ENCODE data around the gene PPP1R13B.

Gene PPP1R13B

GRCh38 chr14:103735022-103735421 lies 112.4 kb downstream of the PPP1R13B start:
- no peak overlapping the region for H3K4me3 ChIP-seq (ENCODE audit: low read depth, low read length)
- DNase-seq (ENCODE audit: low read depth): no peak
- in situ Hi-C loops (cut with HindIII; ENCODE audit: low sequenced_read_pairs): no loop called here
- TF ChIP-seq, protein P1, sequence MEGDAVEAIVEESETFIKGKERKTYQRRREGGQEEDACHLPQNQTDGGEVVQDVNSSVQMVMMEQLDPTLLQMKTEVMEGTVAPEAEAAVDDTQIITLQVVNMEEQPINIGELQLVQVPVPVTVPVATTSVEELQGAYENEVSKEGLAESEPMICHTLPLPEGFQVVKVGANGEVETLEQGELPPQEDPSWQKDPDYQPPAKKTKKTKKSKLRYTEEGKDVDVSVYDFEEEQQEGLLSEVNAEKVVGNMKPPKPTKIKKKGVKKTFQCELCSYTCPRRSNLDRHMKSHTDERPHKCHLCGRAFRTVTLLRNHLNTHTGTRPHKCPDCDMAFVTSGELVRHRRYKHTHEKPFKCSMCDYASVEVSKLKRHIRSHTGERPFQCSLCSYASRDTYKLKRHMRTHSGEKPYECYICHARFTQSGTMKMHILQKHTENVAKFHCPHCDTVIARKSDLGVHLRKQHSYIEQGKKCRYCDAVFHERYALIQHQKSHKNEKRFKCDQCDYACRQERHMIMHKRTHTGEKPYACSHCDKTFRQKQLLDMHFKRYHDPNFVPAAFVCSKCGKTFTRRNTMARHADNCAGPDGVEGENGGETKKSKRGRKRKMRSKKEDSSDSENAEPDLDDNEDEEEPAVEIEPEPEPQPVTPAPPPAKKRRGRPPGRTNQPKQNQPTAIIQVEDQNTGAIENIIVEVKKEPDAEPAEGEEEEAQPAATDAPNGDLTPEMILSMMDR (IDR thresholded peaks at IDR 0.05; ENCODE audit: low read depth, low read length, missing control alignments): no peak

DNA sequence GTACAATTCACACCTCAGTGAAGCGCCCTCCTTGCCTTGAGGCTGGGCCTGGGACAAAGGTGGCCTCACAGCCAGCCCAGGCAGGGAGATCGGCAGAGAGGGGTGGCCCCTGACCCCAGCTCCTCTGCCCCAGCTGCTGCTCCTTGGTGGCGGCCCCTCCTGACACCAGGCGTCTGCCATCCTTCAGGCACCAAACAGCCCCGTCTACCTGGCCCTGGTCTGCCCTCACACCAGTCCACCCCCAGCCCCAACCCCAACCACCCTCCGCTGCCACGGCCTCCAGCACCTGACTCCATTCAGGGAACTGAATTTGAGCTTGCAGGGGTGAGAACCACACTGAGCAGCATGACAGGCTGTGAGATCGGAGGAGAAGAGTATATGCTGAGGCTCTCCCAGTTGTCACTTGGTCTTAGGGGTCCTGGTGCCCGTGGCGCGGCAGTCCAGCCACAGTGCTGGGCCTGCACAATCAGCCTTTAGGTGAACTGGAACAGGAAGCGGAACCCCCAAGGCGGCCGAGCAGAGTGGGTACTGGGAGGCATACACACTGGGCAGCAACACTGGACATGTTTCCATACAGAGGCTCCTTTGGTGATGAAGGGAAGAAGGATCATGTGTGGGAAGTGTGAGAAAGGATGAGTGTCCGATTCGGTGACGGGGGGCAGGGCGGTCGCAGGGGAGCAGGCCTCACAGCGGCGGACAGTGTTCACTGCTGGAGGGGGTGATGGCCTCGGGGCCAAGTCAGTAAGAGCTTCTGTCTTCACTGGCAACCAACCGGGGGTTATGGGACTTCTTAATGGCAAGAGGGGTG lies 113.1 kb downstream of the PPP1R13B start:
- in situ Hi-C loops (cut with HindIII; ENCODE audit: low sequenced_read_pairs): no loop called here
- TF ChIP-seq, protein P1 (IDR thresholded peaks at IDR 0.05; ENCODE audit: low read depth, low read length, missing control alignments): no peak
- no peak overlapping the region for H3K4me3 ChIP-seq (ENCODE audit: low read depth, low read length)
- no peak for DNase-seq (ENCODE audit: low read depth)

GRCh38 chr14:103733651-103734050 lies 113.7 kb downstream of the PPP1R13B start:
- no peak overlapping the region for H3K4me3 ChIP-seq (ENCODE audit: low read depth, low read length)
- TF ChIP-seq, protein P1 (IDR thresholded peaks at IDR 0.05; ENCODE audit: low read depth, low read length, missing control alignments): no peak
- in situ Hi-C loops (cut with HindIII; ENCODE audit: low sequenced_read_pairs): no loop called here
- peak; percentile 42 for DNase-seq (ENCODE audit: low read depth)

DNA sequence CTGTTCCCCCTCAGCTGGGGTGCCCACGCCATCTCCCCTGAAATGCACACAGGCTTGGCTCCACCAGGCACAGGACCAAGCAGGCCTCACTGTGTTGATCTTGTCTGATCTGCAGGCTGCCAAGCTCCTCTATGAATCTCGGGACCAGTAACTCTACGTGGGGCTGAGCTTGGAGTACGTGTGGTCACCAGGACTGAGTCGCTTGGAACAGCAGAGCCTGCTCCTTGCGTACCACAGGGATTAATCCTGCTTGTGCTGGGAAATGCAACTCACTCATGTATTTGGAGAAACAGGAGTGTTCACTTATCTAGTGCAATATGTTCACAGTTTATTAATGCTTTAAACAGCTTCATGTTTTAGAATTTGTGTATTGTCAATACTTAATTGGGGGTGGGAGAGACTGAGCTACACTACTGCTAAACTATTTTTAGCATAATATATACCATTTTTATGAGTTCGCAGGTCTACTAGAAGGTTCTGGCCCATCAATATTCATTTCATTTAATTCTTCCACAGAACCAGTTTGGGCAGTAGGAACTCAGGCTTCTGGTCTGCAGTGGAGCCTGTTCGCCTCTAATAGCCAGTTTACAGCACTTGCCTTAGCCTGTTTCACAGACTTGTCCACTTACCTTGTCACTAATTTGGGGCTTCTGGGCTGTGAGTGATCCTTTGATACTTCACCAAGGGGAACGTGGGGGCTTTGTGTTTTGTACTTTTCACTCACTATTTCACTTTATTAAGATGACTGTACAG lies 114.3 kb downstream of the PPP1R13B start:
- no peak overlapping the region for H3K4me3 ChIP-seq (ENCODE audit: low read depth, low read length)
- no peak for DNase-seq (ENCODE audit: low read depth)
- TF ChIP-seq, protein P1 (IDR thresholded peaks at IDR 0.05; ENCODE audit: low read depth, low read length, missing control alignments): no peak
- in situ Hi-C loops (cut with HindIII; ENCODE audit: low sequenced_read_pairs): no loop called here

- no peak overlapping the region for H3K4me3 ChIP-seq (ENCODE audit: low read depth, low read length)
- in situ Hi-C loops (cut with HindIII; ENCODE audit: low sequenced_read_pairs): no loop called here
- DNase-seq (ENCODE audit: low read depth): no peak
- TF ChIP-seq, protein P1 (IDR thresholded peaks at IDR 0.05; ENCODE audit: low read depth, low read length, missing control alignments): no peak
These were observed 115.2 kb downstream of the PPP1R13B start for GRCh38 chr14:103731916-103732867.

DNA sequence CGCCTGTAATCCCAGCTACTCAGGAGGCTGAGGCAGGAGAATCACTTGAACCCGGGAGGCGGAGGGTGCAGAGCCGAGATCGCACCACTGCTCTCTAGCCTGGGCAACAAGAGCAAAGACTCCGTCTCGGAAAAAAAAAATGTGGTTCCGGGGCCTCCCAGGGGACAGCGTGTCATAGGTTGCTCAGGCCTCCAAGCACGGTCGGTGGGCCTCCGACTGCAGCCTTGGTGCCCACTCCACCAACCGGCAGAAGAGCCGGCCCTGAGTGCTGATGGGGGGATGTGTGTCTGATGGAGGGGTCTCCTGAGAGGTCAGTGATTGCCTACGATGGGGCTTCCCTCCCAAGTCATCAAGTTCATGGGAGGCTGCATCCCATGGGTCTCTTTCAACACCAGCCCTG lies 115.9 kb downstream of the PPP1R13B start:
- no peak for DNase-seq (ENCODE audit: low read depth)
- H3K4me3 ChIP-seq (ENCODE audit: low read depth, low read length): no peak overlapping the region
- TF ChIP-seq, protein P1 (IDR thresholded peaks at IDR 0.05; ENCODE audit: low read depth, low read length, missing control alignments): no peak
- in situ Hi-C loops (cut with HindIII; ENCODE audit: low sequenced_read_pairs): no loop called here
